Activated gamma-delta T cell treated with Interleukin-2 at 50 U/mL for 16 hours (primary cell): ENCODE measurements around the gene GATA2.

Source experiments
- DNase-seq: peaks from one replicate; pipeline ENCODE4 v3.0.0-alpha.2; 2020

The GATA2 gene

GRCh38 chr3:128487813-128488635 lies 5.0 kb downstream of the GATA2 start:
- no peak for DNase-seq

GRCh38 chr3:128487538-128487812 lies 5.5 kb downstream of the GATA2 start:
- no peak for DNase-seq

GRCh38 chr3:128486681-128487537 lies 6.1 kb downstream of the GATA2 start:
- DNase-seq, result no peak

GRCh38 chr3:128486205-128486628 lies 6.8 kb downstream of the GATA2 start:
- no peak for DNase-seq

- DNase-seq, result no peak
Observed at GRCh38 chr3:128485282-128486204, 7.5 kb downstream of the GATA2 start.

GRCh38 chr3:128484404-128485281 lies 8.4 kb downstream of the GATA2 start:
- no peak for DNase-seq

GRCh38 chr3:128483657-128484403 lies 9.2 kb downstream of the GATA2 start:
- DNase-seq, result no peak

GRCh38 chr3:128482666-128483656 lies 10.0 kb downstream of the GATA2 start:
- no peak for DNase-seq

GRCh38 chr3:128482175-128482574 lies 10.8 kb downstream of the GATA2 start:
- DNase-seq, result no peak

- no peak for DNase-seq
Observed at GRCh38 chr3:128481438-128481942, 11.5 kb downstream of the GATA2 start.

- DNase-seq, result no peak
Observed at GRCh38 chr3:128480717-128481437, 12.1 kb downstream of the GATA2 start.

- DNase-seq, result no peak
Observed at GRCh38 chr3:128480278-128480677, 12.7 kb downstream of the GATA2 start.

- no peak for DNase-seq
Observed at GRCh38 chr3:128479558-128480086, 13.4 kb downstream of the GATA2 start.

- no peak for DNase-seq
Observed at GRCh38 chr3:128478576-128479506, 14.2 kb downstream of the GATA2 start.

- DNase-seq, result no peak
Observed at GRCh38 chr3:128476659-128477058, 16.3 kb downstream of the GATA2 start.

- no peak for DNase-seq
Observed at GRCh38 chr3:128475355-128475754, 17.6 kb downstream of the GATA2 start.

- DNase-seq, result no peak
Observed at GRCh38 chr3:128473737-128474136, 19.3 kb downstream of the GATA2 start.

- DNase-seq, result no peak
Observed at GRCh38 chr3:128473180-128473519, 19.9 kb downstream of the GATA2 start.
